ENCODE results near the gene NISCH. TPM values are rescaled to one million over a fixed set of nuclear protein-coding genes. Genes with fewer than 3 reads are reported as not detected.

NISCH gene
- total RNA-seq, 2 experiments from 2014 or later, result 50.4 to 52.5 TPM

GRCh38 chr3:52429779-52430415, 25.5 kb upstream of the NISCH start:
- no peak for DNase-seq
- Mint-ChIP-seq H3K4me3 (no peak overlapping the region), H3K27ac (no peak overlapping the region), H3K27me3 (ENCODE audit: low read depth) (no peaks in the 10 kb centered on the region), H3K9me3 (no peaks in the 10 kb centered on the region), H3K36me3 (ENCODE audit: low read depth) (no peaks in the 10 kb centered on the region), H3K4me1 (ENCODE audit: low read depth) (no peaks in the 10 kb centered on the region)
- CTCF ChIA-PET, result interaction anchor here (0.6 to 2.9 kb wide), 5 partner anchors 16 to 578 kb away, joined by 4 to 81 read pairs (median 6); partner anchors contain the start of gene SEMA3G
- intact Hi-C loops (cut with micrococcal nuclease), result no loop called here

DNA sequence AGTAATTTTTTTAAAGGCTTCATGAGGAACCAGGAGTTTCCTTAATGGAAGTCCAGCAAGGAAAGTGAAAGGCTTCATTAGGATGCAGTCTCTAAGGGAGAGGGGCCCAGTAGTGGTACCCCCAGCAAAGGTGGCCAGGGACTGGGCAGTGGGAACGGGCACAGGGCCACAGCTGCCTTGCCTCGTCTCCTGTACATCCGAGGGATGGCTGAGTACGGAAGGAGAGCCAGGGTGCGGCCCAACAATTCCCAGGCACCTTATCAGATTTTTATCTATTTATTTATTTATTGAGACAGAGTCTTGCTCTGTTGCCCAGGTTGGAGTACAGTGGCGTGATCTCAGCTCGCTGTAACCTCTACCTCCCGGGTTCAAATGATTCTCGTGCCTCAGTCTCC, 25.0 kb upstream of the NISCH start:
- Mint-ChIP-seq H3K4me3 (no peak overlapping the region), H3K36me3 (ENCODE audit: low read depth) (no peaks in the 10 kb centered on the region), H3K27ac (no peak overlapping the region), H3K9me3 (no peaks in the 10 kb centered on the region), H3K27me3 (ENCODE audit: low read depth) (no peaks in the 10 kb centered on the region), H3K4me1 (ENCODE audit: low read depth) (no peaks in the 10 kb centered on the region)
- CTCF ChIA-PET, result interaction anchor here (1.4 to 2.0 kb wide), 2 partner anchors 16 to 19 kb away, joined by 5 to 6 read pairs; no protein-coding TSS in a partner anchor
- intact Hi-C loops (cut with micrococcal nuclease), result no loop called here
- no peak for DNase-seq

- Mint-ChIP-seq H3K4me3 (no peak overlapping the region), H3K36me3 (ENCODE audit: low read depth) (no peaks in the 10 kb centered on the region), H3K27ac (no peak overlapping the region), H3K9me3 (no peaks in the 10 kb centered on the region), H3K4me1 (ENCODE audit: low read depth) (no peaks in the 10 kb centered on the region), H3K27me3 (ENCODE audit: low read depth) (no peaks in the 10 kb centered on the region)
- CTCF ChIA-PET, result interaction anchor here (0.8 to 2.2 kb wide), 4 partner anchors 10 to 18 kb away, joined by 4 to 6 read pairs (median 5); no protein-coding TSS in a partner anchor
- no peak for DNase-seq
- intact Hi-C loops (cut with micrococcal nuclease), result no loop called here
These were observed 23.8 kb upstream of the NISCH start for GRCh38 chr3:52431459-52432223.

DNA sequence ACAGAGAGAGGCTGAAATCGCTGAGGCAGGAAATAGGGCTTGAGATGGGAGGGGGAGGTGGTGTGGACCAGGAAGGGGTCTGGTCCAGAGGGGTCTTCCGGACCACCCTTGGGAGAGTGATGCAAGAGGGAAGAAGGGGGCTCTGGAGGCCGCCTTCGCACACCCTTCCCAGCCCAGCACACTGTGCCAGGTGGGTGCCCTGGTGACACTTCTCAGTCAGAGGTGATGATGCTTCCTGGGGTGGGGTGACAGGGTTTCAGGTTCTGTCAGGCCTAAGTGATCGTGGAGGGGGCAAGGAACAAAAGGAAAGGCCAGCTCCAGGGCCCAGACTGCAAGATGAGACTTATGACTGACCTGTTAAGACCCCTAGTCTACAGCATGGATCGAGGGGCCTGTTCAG, 23.2 kb upstream of the NISCH start:
- H3K27me3 Mint-ChIP-seq (ENCODE audit: low read depth), result no peaks in the 10 kb centered on the region
- CTCF ChIA-PET, result interaction anchor here (0.8 to 2.2 kb wide), 3 partner anchors 11 to 17 kb away, joined by 4 to 5 read pairs (median 5); no protein-coding TSS in a partner anchor
- H3K36me3 Mint-ChIP-seq (ENCODE audit: low read depth), result no peaks in the 10 kb centered on the region
- no peaks in the 10 kb centered on the region for H3K4me1 Mint-ChIP-seq (ENCODE audit: low read depth)
- DNase-seq, result no peak
- no peak overlapping the region for H3K4me3 Mint-ChIP-seq
- no peaks in the 10 kb centered on the region for H3K9me3 Mint-ChIP-seq
- intact Hi-C loops (cut with micrococcal nuclease), result no loop called here
- no peak overlapping the region for H3K27ac Mint-ChIP-seq

GRCh38 chr3:52432691-52433141, 22.7 kb upstream of the NISCH start:
- Mint-ChIP-seq H3K4me3 (no peak overlapping the region), H3K27me3 (ENCODE audit: low read depth) (no peaks in the 10 kb centered on the region), H3K9me3 (no peaks in the 10 kb centered on the region), H3K36me3 (ENCODE audit: low read depth) (no peaks in the 10 kb centered on the region), H3K27ac (no peak overlapping the region), H3K4me1 (ENCODE audit: low read depth) (no peaks in the 10 kb centered on the region)
- CTCF ChIA-PET, result interaction anchor here (1.0 to 2.4 kb wide), 3 partner anchors 11 to 47 kb away, joined by 3 to 10 read pairs (median 5); no protein-coding TSS in a partner anchor
- no peak for DNase-seq
- intact Hi-C loops (cut with micrococcal nuclease), result no loop called here

GRCh38 chr3:52433328-52433995, 21.9 kb upstream of the NISCH start:
- intact Hi-C loops (cut with micrococcal nuclease), result no loop called here
- Mint-ChIP-seq H3K4me1 (ENCODE audit: low read depth) (no peaks in the 10 kb centered on the region), H3K27ac (no peak overlapping the region), H3K9me3 (no peaks in the 10 kb centered on the region), H3K27me3 (ENCODE audit: low read depth) (no peaks in the 10 kb centered on the region), H3K4me3 (no peak overlapping the region), H3K36me3 (ENCODE audit: low read depth) (no peaks in the 10 kb centered on the region)
- DNase-seq, result no peak
- CTCF ChIA-PET, result interaction anchor here (1.0 to 2.4 kb wide), 4 partner anchors 12 to 48 kb away, joined by 3 to 10 read pairs (median 4); no protein-coding TSS in a partner anchor

DNA sequence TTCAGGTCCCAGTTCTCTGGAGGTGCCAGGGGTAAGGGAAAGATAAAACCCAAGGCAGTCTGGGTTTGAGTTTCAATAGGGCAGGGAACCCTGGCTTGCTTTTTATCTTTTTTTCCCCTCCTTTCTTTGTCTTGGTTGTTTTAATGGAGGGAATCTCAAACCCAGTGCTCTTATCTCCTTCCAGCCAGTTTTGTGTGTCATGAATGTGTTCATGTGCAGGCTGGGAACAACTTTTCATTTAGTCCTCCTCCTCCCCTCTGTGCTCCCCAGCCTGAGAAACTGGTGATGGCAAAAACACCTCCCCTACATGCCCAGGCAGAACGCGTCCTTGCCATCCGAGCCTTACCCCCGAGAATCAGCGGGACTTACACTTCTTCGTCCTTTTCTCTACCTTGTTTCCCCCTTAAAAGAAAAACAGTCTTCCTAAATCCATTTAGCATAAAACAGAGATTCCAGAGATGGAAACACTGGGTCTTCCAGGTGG, 21.4 kb upstream of the NISCH start:
- no peak overlapping the region for H3K27ac Mint-ChIP-seq
- H3K4me1 Mint-ChIP-seq (ENCODE audit: low read depth), result no peaks in the 10 kb centered on the region
- CTCF ChIA-PET, result interaction anchor here (1.3 to 2.4 kb wide), 2 partner anchors 12 to 15 kb away, joined by 4 to 10 read pairs; no protein-coding TSS in a partner anchor
- intact Hi-C loops (cut with micrococcal nuclease), result no loop called here
- DNase-seq, result no peak
- no peak overlapping the region for H3K4me3 Mint-ChIP-seq
- no peaks in the 10 kb centered on the region for H3K27me3 Mint-ChIP-seq (ENCODE audit: low read depth)
- H3K36me3 Mint-ChIP-seq (ENCODE audit: low read depth), result no peaks in the 10 kb centered on the region
- H3K9me3 Mint-ChIP-seq, result no peaks in the 10 kb centered on the region

- H3K4me3 Mint-ChIP-seq, result no peak overlapping the region
- no peaks in the 10 kb centered on the region for H3K36me3 Mint-ChIP-seq (ENCODE audit: low read depth)
- DNase-seq, result no peak
- no peaks in the 10 kb centered on the region for H3K27me3 Mint-ChIP-seq (ENCODE audit: low read depth)
- CTCF ChIA-PET, result interaction anchor here (1.3 to 2.4 kb wide), 2 partner anchors 12 to 14 kb away, joined by 4 to 10 read pairs; no protein-coding TSS in a partner anchor
- no peaks in the 10 kb centered on the region for H3K4me1 Mint-ChIP-seq (ENCODE audit: low read depth)
- intact Hi-C loops (cut with micrococcal nuclease), result no loop called here
- no peaks in the 10 kb centered on the region for H3K9me3 Mint-ChIP-seq
- H3K27ac Mint-ChIP-seq, result no peak overlapping the region
These were observed 20.8 kb upstream of the NISCH start for GRCh38 chr3:52434491-52435115.

GRCh38 chr3:52435246-52436101, 19.9 kb upstream of the NISCH start:
- no peaks in the 10 kb centered on the region for H3K36me3 Mint-ChIP-seq (ENCODE audit: low read depth)

DNA sequence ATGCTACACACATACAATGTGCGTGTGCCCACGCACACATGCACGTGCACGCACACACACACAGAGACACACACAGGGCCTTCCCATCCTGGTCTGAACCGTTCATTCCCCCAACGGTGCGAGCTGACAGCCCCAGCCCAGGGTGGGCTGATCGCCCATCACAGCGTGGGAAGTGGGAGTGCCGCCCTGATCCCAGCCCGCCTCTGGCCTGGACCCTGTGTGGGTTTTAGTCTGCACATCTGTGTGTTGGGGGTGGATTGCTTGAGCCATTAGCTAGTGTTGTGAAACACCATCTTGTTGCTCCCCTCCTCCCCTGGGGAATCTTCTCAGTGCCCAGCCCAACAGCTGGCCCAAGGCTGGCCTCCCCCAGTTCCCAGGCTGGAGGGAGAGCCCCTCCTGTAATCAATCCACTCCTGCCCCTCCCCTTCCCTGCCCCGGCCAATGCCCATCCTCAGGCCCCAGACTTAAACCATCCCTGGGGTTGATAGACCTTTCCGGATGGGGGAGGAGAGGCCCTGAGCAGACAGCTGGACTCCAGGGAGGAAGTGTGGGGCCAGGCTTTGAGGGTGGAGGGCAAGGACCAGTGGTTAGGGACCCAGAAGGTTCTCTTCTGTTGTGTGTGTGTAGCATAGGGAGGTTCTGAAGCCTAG, 18.8 kb upstream of the NISCH start:
- no peaks in the 10 kb centered on the region for H3K36me3 Mint-ChIP-seq (ENCODE audit: low read depth)
- no peak overlapping the region for H3K4me3 Mint-ChIP-seq
- no peaks in the 10 kb centered on the region for H3K9me3 Mint-ChIP-seq
- H3K27ac Mint-ChIP-seq, result no peak overlapping the region
- H3K27me3 Mint-ChIP-seq (ENCODE audit: low read depth), result no peaks in the 10 kb centered on the region
- DNase-seq, result no peak
- CTCF ChIA-PET, result interaction anchor here (1.3 kb wide), 1 partner anchor 9 kb away, joined by 3 read pairs; no protein-coding TSS in a partner anchor
- no peaks in the 10 kb centered on the region for H3K4me1 Mint-ChIP-seq (ENCODE audit: low read depth)
- intact Hi-C loops (cut with micrococcal nuclease), result no loop called here

More at GRCh38 chr3:52435246-52436101, 19.9 kb upstream of the NISCH start:
- H3K27ac Mint-ChIP-seq, result no peak overlapping the region
- H3K4me3 Mint-ChIP-seq, result no peak overlapping the region
- H3K9me3 Mint-ChIP-seq, result no peaks in the 10 kb centered on the region
- intact Hi-C loops (cut with micrococcal nuclease), result no loop called here
- no peak for DNase-seq
- no peaks in the 10 kb centered on the region for H3K4me1 Mint-ChIP-seq (ENCODE audit: low read depth)
- CTCF ChIA-PET, result no interaction called here
- H3K27me3 Mint-ChIP-seq (ENCODE audit: low read depth), result no peaks in the 10 kb centered on the region

Data from activated naive CD4-positive, alpha-beta T cell treated with anti-CD3 and anti-CD28 coated beads for 36 hours (primary cell).